GM12891 (cell line): Measurements from ENCODE around the gene PPP4R3A.

Source experiments
- PAX5 ChIP-seq: IDR thresholded peaks from 2 replicates; pipeline ENCODE4 v1.6.1; 2011; ENCODE audit warnings: low read length, moderate library complexity, mild to moderate bottlenecking; ENCODE audit not compliant: insufficient read depth, severe bottlenecking
- POLR2A ChIP-seq: IDR thresholded peaks from 2 replicates; pipeline ENCODE4 v1.6.1; 2011; ENCODE audit warnings: low read depth, low read length, control low read depth
- TAF1 ChIP-seq: IDR thresholded peaks from 2 replicates; pipeline ENCODE4 v1.6.1; 2011; ENCODE audit warnings: low read depth, low read length, control low read depth

DNA sequence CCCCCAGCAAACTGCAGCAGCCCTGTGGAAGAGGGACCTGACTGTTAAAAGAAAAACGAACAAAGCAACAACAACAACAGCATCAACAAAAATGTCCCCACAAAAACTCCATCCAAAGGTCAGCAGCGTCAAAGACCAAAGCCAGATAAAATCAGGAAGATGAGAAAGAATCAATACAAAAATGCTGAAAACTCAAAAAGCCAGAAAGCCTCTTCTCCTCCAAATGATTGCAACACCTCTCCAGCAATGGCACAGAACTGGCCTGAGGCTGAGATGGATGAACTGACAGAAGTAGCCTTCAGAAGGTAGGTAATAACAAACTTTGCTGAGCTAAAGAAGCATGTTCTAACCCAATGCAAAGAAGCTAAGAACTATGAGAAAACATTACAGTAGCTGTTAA is 45.4 kb upstream of the PPP4R3A start:
- no peak for TF ChIP-seq TAF1
- no peak for TF ChIP-seq POLR2A
- TF ChIP-seq PAX5 = no peak
